KOPT-K1 (cell line): Measurements from ENCODE around the gene KCTD17.

Source experiments
- H3K27ac ChIP-seq: fragments of 200-600 bp; sonication (generic); 2 replicates; pipeline ENCODE4 v1.5.1; 2016; ENCODE audit warnings: antibody characterized with exemption, mild to moderate bottlenecking, low read depth, low read length; ENCODE audit not compliant: poor library complexity, severe bottlenecking
- H3K36me3 ChIP-seq: fragments of 200-600 bp; sonication (generic); 2 replicates; pipeline ENCODE4 v1.5.1; 2017; ENCODE audit warnings: antibody characterized with exemption, mild to moderate bottlenecking, low read length, moderate library complexity; ENCODE audit not compliant: insufficient read depth
- H3K9me3 ChIP-seq: fragments of 200-600 bp; sonication (generic); 2 replicates; pipeline ENCODE4 v1.5.1; 2017; ENCODE audit warnings: antibody characterized with exemption, low read length, mild to moderate bottlenecking; ENCODE audit not compliant: insufficient read depth, poor library complexity, severe bottlenecking

Gene KCTD17

DNA sequence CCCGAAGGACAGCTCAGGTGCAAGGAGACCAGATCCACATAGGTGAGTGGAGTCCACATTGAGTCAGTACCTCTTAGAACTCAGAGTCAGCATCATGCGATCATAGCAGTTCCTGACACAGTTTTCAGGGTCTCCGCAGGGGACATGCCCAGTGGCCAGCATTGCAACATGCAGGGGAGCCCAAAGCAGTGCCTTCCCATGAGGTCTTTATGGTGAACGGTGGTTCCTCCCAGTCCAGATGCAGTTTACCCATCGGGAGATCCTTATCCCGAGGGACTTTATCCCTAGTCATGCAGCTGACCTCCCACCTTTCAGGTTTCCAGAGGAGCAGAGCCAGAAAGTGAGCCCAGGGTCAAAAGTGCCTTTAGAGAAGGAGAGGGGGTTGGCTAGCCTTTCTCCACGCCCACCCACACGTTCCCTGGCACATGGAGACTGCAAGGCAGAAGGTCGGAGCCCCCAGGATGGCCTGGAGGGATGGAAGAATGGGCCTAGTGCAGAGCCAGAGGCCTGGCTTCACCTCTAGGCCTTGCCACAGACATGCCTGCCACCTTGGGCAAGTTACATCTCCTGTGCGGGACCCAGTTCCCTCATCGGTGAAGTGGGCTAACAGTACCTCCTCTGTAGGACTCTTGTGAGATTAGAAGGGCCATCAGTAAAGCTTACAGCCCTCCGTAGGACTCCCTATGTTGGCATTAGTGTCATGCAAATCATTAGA lies 6.4 kb downstream of the KCTD17 start:
- H3K36me3 ChIP-seq: peaks cover 4% of the 10 kb centered on the region; the same call in 1 of the 2 replicates
- no peaks in the 10 kb centered on the region for H3K9me3 ChIP-seq
- no peak overlapping the region for H3K27ac ChIP-seq

DNA sequence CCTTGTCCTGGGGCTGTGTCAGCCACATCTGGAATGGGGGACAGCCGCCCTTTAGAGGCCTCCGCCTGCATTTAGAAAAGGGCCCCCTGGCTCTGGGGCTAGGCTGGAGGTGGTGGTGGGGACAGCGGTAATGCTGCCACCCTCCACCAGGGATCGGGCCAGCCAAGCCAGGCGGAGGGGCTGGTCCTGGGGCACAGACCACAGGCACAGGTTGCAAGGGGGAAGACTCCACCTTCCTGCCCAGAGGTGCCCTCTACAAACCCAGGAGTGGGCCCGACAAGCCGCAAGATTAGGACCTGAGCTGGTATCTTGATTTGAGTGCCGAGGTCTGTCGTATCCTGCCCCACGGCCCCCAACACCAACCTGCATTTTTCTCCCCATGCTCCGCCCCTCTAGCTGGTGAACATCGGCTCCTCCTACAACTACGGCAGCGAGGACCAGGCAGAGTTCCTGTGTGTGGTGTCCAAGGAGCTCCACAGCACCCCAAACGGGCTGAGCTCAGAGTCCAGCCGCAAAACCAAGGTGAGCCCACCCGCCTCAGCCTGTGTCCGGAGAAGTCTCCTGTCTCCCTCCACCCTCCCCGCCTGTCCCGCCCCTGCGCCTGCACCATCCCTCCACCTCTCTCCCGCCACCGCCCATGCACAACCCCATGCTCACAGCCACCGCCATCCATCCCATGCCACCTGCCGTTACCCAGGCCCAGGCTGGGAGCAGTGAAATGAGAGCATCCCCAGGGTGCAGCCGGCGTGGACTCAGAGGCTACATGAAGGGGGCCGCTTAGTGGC lies 7.6 kb downstream of the KCTD17 start:
- H3K27ac ChIP-seq: no peak overlapping the region
- H3K9me3 ChIP-seq: no peaks in the 10 kb centered on the region

DNA sequence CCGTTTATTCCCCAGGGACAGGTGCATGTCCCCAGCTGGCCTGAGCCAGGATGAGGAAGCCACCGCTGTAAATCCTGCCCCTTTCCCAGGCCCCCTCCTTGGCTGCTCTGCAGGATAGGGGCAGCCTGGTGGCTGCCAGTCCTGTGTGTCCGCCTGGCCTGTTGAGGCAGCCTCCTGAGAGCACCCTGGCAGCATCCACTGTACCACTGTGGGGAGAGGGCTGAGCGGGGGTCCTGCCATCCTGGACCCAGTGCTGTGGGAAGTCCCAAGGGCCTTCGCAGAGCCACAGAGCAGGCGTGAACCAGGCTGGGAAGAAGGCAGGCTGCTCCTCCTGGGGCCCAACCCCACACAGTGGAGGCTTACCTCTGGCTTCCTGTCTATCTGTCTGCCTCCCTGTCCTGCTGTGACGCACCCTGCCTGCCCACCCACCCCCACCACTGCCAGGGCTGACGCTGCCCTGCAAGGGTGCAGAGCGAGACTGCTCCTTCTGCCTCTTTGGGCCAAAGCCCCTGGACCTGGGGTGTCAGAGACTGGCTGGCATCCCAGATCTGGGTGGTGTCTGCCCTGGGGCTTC lies 8.4 kb downstream of the KCTD17 start:
- Histone ChIP-seq H3K27ac (no peak overlapping the region), H3K9me3 (no peaks in the 10 kb centered on the region), H3K36me3 (peaks cover 4% of the 10 kb centered on the region; the same call in 1 of the 2 replicates)

More for the DNA sequence above, 7.6 kb downstream of the KCTD17 start:
- H3K36me3 ChIP-seq: peaks cover 4% of the 10 kb centered on the region; the same call in 1 of the 2 replicates

DNA sequence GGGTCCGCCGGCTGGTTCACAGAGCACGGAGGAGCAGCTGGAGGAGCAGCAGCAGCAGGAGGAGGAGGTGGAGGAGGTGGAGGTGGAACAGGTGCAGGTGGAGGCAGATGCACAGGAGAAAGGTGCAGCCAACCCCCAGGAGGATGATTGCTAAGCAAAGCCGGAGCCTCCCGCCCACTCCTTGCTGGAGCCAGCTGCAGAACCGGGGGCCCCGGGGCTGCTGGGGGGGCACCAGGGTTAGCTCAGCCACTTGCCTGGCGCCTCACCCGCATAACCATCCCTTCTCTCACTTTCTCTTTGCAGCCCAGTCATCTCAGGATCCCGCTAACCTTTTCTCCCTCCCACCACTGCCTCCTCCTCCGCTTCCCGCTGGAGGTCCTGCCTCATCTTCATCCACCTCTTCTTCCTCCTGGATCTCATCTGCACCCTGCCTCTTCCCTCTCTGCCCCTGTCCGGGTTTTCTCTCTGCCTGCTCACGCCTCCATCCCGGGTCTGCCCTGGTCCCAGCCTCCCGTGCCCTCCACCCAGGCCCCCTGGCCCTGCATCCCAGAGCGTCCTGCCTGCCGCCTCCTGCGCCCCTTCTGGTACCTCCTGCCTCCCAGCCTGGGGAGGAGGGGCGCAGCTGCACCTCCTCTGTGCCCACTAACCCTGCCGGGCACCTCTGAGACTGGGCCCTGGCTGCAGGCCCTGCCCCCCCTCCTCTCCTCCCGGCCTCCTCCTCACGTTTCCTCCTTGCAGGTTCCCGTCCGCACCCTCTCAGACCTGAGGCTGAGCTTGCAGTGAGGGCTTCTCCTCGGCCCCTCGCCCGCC lies 9.5 kb downstream of the KCTD17 start:
- Histone ChIP-seq H3K9me3 (no peaks in the 10 kb centered on the region), H3K36me3 (peaks cover 4% of the 10 kb centered on the region; the same call in 1 of the 2 replicates), H3K27ac (no peak overlapping the region)

DNA sequence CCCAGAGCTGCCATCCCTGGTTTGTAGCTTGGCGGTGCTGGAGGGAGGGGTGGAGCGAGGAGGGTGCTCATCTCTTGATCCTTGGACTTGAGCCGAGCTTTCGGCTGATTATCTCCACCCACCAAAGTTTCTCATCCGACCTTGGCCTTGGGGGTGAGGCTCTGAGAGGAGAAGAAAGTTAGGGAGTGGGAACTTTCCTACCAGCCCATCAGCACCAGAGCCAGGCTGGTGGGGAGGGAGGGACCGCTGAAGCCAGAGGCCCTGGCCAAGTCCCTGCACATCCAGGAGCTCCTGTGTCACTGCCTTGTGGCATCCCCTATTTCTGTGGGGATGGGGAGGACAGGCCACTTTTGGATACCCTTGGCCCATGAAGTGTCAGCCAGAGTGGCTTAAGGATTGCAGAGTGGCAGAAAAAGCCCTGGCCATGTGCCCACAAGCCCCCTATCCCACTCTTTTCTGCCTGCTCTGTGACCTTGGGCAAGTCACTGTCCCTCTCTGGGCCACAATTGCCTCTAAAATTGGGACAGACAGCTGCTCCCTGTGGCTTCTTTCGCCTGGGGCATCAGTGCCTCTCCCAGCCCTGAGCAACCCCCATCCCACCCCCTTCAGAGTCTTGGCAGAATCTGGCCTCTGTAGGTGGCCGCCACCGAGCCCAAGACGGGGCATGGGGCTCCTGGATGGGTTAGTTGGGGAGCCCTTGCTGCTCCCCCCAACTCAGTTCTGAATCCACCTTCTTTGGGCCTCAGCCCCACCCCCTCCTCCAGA lies 10.3 kb downstream of the KCTD17 start:
- Histone ChIP-seq H3K36me3 (peaks cover 4% of the 10 kb centered on the region; the same call in 1 of the 2 replicates), H3K9me3 (no peaks in the 10 kb centered on the region), H3K27ac (no peak overlapping the region)

DNA sequence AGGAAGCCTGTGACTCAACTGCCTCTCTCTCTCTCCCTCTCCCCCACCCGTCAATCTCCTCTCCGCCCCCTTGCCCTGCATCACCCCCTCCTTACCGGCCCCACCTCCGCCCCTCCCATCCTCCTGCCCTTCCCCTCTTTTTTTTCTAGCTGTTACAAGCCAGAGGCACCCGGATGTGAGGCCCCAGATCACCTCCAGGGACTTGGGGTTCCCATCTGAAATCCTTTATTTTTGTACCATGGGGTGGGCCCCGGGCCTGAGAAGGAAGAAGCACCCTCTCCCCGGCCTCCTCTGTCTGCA lies 10.8 kb downstream of the KCTD17 start:
- peaks cover 4% of the 10 kb centered on the region; the same call in 1 of the 2 replicates for H3K36me3 ChIP-seq
- no peak overlapping the region for H3K27ac ChIP-seq
- no peaks in the 10 kb centered on the region for H3K9me3 ChIP-seq

DNA sequence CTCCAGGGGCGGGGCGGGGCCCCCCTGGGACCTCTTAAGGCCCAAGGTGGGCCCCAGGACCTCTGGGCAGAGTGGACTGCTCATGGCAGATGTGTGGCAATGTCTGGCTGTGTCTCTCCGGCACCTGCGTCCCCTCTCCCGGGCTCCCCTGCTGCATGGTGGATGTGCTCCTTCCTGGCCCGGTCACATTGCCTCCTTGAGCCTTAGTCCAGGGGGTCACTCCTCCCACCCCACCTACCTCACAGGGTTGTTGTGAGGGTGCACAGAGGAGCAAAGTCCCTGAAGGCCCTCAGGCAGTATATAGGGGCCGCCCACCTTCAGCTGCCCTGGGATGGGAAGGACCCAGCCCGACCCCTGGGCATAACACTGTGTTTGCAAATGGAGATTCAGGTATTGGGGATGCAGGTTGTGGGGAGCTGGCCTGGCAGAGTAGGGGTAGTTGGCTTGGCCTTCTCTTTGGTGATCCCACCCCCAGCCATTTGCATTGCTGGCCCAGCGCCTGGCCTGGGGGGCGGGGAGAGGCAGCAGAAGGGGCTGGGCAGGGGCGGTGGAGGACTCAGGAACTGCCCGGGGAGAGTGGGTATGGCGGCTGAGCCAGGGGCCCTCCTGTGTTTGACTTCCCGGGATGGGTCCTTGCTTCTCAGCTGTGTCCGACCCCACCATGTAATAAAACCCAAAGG lies 11.3 kb downstream of the KCTD17 start:
- H3K27ac ChIP-seq: no peak overlapping the region
- H3K36me3 ChIP-seq: peaks cover 4% of the 10 kb centered on the region; the same call in 1 of the 2 replicates
- no peaks in the 10 kb centered on the region for H3K9me3 ChIP-seq

DNA sequence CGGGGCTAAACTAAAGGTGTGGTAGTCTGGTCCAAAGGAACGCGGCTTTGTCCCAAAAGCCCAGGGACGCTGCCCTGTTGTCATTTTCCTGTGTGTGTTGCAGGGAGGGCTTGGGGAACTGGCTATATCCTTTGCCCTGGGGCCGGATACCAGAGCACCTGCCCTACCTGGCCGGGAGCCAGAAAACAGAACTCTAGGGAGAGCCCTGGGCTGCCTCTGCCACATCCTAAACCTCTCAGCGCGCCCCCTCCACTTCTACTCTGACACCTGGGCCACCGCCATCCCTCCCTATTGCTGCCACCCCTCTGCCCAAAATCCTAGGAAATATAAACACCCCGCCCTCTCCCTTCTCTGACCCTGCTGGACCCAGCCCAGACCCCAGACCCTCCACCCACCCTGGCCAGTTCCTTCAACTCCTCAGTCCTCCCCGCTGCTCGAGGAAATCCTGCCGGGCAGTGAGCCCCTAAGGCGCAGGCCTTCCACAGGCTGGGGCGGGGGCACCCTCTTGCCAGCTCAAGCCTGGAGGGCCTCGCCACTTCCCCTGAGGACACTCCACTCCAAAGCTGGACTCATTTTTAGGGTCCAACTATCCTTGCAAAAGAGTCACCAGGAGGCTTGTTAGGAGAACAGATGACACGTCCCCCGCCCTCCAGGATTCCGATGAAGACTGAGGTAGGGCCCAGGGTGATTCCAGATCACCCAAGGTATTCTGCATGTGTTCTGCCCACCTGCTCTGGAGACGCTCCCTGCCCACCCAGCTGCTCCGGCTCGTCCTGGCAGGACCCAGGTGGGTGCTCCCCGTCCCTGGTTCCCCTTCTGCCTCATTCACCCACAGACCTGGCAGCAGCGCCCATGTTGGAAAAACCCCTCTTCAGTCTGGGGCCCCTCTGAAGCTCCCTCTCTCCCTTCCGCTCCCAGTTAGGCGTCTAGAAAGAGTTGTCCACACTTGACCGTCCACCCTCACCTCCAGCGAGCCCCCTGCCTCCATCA lies 12.2 kb downstream of the KCTD17 start:
- no peaks in the 10 kb centered on the region for H3K9me3 ChIP-seq
- no peak overlapping the region for H3K27ac ChIP-seq

DNA sequence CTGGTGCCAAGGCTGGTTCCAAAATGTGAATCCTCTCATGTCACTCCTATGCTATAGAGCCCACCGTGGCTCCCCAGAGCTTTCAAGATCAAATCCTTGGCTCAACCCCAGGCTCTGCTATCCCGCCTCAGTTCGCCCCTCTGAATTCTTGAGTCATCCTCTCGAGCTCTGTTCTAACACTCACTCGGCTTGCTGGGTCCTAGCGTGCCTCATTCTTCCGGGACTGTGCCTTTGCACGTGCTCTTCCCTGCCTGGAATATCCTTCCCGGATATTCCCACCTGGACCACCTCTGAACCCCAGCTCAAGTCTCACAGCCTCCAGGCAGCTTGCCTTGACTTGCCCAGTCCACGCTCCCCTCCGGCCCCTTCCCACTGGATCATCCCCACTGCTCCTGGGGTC lies 13.0 kb downstream of the KCTD17 start:
- Histone ChIP-seq H3K9me3 (no peaks in the 10 kb centered on the region), H3K36me3 (no peaks in the 10 kb centered on the region), H3K27ac (no peak overlapping the region)

More for the DNA sequence above, 12.2 kb downstream of the KCTD17 start:
- H3K36me3 ChIP-seq: no peaks in the 10 kb centered on the region; the same call in 1 of the 2 replicates

DNA sequence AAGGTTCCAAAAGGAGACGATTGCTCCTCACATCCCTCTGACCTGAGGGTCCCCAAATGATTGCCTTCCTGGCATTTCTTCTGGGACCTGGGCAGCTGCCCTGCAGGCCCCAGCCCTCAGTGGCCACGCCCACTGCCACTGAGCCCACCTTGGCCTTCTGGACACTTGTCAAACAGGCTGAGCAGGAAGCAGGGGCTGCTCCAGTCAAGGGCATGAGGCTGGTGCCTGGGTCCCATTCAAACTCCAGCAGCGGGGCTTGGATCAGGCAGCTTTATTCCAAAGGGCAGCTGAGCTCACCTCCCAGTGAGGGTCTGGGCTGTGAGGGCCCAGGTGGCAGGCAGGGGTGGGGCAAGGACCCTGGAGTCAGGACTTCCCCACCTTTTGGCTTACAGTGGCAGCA lies 13.6 kb downstream of the KCTD17 start:
- no peaks in the 10 kb centered on the region for H3K9me3 ChIP-seq
- H3K36me3 ChIP-seq: no peaks in the 10 kb centered on the region
- no peak overlapping the region for H3K27ac ChIP-seq

DNA sequence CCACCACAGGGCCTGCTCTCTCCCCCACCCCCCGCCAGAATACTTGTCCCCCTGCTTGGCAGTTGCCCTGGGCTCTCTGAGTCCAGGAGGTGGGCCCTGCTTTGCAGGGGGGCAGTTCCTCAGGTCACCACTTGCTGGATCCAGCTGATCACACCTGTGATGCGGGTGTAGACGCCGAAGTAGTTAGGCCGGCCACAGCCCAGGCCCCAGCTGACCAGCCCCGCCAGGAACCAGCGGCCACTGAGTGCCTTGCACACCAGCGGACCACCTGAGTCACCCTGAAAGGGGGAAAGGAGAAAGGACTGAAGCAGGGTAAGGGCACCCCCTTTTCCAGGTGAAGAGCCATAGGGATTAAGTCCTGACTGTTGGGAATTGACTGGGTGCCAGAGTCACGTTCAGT lies 14.4 kb downstream of the KCTD17 start:
- no peaks in the 10 kb centered on the region for H3K9me3 ChIP-seq
- H3K27ac ChIP-seq: no peak overlapping the region
- no peaks in the 10 kb centered on the region for H3K36me3 ChIP-seq

DNA sequence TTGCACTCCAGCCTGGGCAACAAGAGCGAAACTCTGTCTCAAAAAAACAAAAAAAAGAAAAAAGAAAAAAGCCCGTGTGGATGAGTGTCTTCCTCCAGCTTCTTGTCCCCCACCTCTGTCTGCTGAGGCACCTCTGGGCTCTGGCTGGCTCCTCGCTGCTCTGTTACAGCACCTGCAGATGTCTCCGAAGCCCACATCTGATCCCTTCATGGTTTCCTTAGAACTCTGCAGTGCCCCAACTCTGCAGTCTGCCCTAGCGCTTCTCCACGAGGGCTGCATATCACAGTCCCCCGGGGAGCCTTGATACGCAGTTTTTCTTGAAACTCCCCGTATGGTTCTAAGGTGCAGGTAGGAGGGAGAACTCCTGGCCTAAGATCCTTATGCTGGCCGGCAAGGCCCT lies 15.9 kb downstream of the KCTD17 start:
- Histone ChIP-seq H3K36me3 (no peaks in the 10 kb centered on the region), H3K27ac (no peak overlapping the region), H3K9me3 (no peaks in the 10 kb centered on the region)

DNA sequence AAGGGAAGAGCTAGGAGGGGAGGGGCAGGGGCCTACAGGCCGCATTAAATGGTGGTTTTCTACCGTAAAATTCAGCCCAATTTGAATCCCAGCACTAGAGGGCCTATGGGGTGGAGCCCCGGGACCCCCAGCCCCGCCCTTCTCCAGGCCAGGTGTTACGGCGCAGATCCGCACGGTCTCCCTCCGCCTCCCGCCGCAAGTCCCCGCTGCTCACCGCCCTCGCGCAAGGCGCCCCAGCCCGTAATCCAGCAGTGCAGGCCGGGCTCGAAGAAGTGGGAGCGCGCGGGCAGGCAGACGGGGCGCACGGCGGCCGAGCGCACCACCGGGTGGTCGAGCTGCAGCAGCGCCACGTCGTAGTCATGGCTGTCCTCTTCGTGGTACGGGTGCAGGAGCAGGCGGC lies 17.3 kb downstream of the KCTD17 start:
- H3K9me3 ChIP-seq: no peaks in the 10 kb centered on the region
- H3K27ac ChIP-seq: no peak overlapping the region
- H3K36me3 ChIP-seq: no peaks in the 10 kb centered on the region
